Measurements from ENCODE around the gene GCNA. TPM values are rescaled to one million over a fixed set of nuclear protein-coding genes. Genes with fewer than 3 reads are reported as not detected.
A peak's percentile ranks its signal among the peaks of the same experiment; 100 is the strongest.

Gene GCNA
- polyA plus RNA-seq: 1 to 10 TPM in 2 of 3 donors, under 1 TPM in 1; 0.63 to 1.8 (median 1.3) TPM

- peak in 2 of 3 donors; percentile 5 to 23 for DNase-seq
- no peaks in the 10 kb centered on the region for H3K9me3 Mint-ChIP-seq
- H3K27ac Mint-ChIP-seq: peak within 1 kb of the TSS in 5 of 6 donors; percentile 27 to 72 (median 55)
- peaks cover under 1 to 14% (median 3%) of the 10 kb centered on the region in 3 donors for H3K36me3 Mint-ChIP-seq
- H3K4me1 Mint-ChIP-seq: peaks cover 1 to 4% of the 10 kb centered on the region in 2 donors
- no peak within 1 kb of the TSS for H3K4me3 Mint-ChIP-seq
- H3K27me3 Mint-ChIP-seq (ENCODE audit: low read depth in 3 of 3): peaks cover 2 to 16% (median 7%) of the 10 kb centered on the region in 3 donors
Measured at GRCh38 chrX:71578253-71579135, at the start of gene GCNA. Gene GCNA (plus strand): TSS chrX:71578437. CDS start chrX:71580822, 2,385 bp downstream.

GRCh38 chrX:71532078-71532752 lies 46.0 kb upstream of the GCNA start:
- Mint-ChIP-seq H3K27me3 (ENCODE audit: low read depth in 3 of 3) (peaks cover 12 to 31% (median 25%) of the 10 kb centered on the region in 3 donors), H3K36me3 (peaks cover 0 to 7% (median 0%) of the 10 kb centered on the region in 3 donors), H3K27ac (peak overlapping the region; percentile 91 to 98 (median 96)), H3K9me3 (peaks cover 0 to 7% (median 0%) of the 10 kb centered on the region in 6 donors), H3K4me1 (peaks cover 25 to 38% of the 10 kb centered on the region in 2 donors), H3K4me3 (peak overlapping the region; percentile 95 to 98 (median 97))
- DNase-seq: peak; percentile 59 to 76 (median 70)

GRCh38 chrX:71532753-71533425 lies 45.3 kb upstream of the GCNA start, which contains the start of gene OGT:
Gene OGT (plus strand): TSS chrX:71533104. CDS start chrX:71533300, 196 bp downstream.
- H3K9me3 Mint-ChIP-seq: peaks cover 0 to 7% (median 0%) of the 10 kb centered on the region in 6 donors
- peaks cover 12 to 34% (median 25%) of the 10 kb centered on the region in 3 donors for H3K27me3 Mint-ChIP-seq (ENCODE audit: low read depth in 3 of 3)
- H3K27ac Mint-ChIP-seq: peak within 1 kb of the TSS; percentile 91 to 98 (median 96)
- H3K36me3 Mint-ChIP-seq: peaks cover 0 to 7% (median 0%) of the 10 kb centered on the region in 3 donors
- H3K4me3 Mint-ChIP-seq: peak within 1 kb of the TSS; percentile 95 to 98 (median 97)
- peaks cover 29 to 41% of the 10 kb centered on the region in 2 donors for H3K4me1 Mint-ChIP-seq
- peak; percentile 92 to 94 (median 93) for DNase-seq

GRCh38 chrX:71533516-71533850 lies 44.8 kb upstream of the GCNA start:
- Mint-ChIP-seq H3K36me3 (peaks cover 0 to 7% (median 0%) of the 10 kb centered on the region in 3 donors), H3K4me1 (peaks cover 32 to 47% of the 10 kb centered on the region in 2 donors), H3K27me3 (ENCODE audit: low read depth in 3 of 3) (peaks cover 12 to 34% (median 25%) of the 10 kb centered on the region in 3 donors), H3K9me3 (peaks cover 0 to 7% (median 0%) of the 10 kb centered on the region in 6 donors), H3K27ac (peak overlapping the region; percentile 91 to 98 (median 96)), H3K4me3 (peak overlapping the region; percentile 95 to 98 (median 97))
- no peak for DNase-seq

- peaks cover 0 to 7% (median 0%) of the 10 kb centered on the region in 6 donors for H3K9me3 Mint-ChIP-seq
- H3K36me3 Mint-ChIP-seq: peaks cover 0 to 7% (median 0%) of the 10 kb centered on the region in 3 donors
- peak; percentile 51 to 62 (median 60) for DNase-seq
- H3K4me1 Mint-ChIP-seq: peaks cover 37 to 52% of the 10 kb centered on the region in 2 donors
- peak overlapping the region; percentile 91 to 98 (median 96) for H3K27ac Mint-ChIP-seq
- peaks cover 12 to 34% (median 25%) of the 10 kb centered on the region in 3 donors for H3K27me3 Mint-ChIP-seq (ENCODE audit: low read depth in 3 of 3)
- H3K4me3 Mint-ChIP-seq: peak overlapping the region; percentile 95 to 98 (median 97)
Measured at GRCh38 chrX:71533851-71534561, 44.2 kb upstream of the GCNA start.

GRCh38 chrX:71534773-71535544 lies 43.3 kb upstream of the GCNA start:
- Mint-ChIP-seq H3K36me3 (peaks cover 0 to 7% (median 0%) of the 10 kb centered on the region in 3 donors), H3K4me3 (peak overlapping the region; percentile 95 to 98 (median 97)), H3K27ac (peak overlapping the region; percentile 91 to 98 (median 96)), H3K4me1 (peaks cover 47 to 62% of the 10 kb centered on the region in 2 donors), H3K27me3 (ENCODE audit: low read depth in 3 of 3) (peaks cover 12 to 31% (median 23%) of the 10 kb centered on the region in 3 donors), H3K9me3 (peaks cover 0 to 7% (median 0%) of the 10 kb centered on the region in 6 donors)
- no peak for DNase-seq

GRCh38 chrX:71536285-71536684 lies 42.0 kb upstream of the GCNA start:
- no peak for DNase-seq
- peaks cover 0 to 7% (median 0%) of the 10 kb centered on the region in 3 donors for H3K36me3 Mint-ChIP-seq
- H3K27me3 Mint-ChIP-seq (ENCODE audit: low read depth in 3 of 3): peaks cover 12 to 31% (median 23%) of the 10 kb centered on the region in 3 donors
- peak overlapping the region; percentile 95 to 98 (median 97) for H3K4me3 Mint-ChIP-seq
- H3K4me1 Mint-ChIP-seq: peaks cover 55 to 70% of the 10 kb centered on the region in 2 donors
- peaks cover 0 to 7% (median 0%) of the 10 kb centered on the region in 6 donors for H3K9me3 Mint-ChIP-seq
- peak overlapping the region; percentile 77 to 86 (median 82) for H3K27ac Mint-ChIP-seq

- Mint-ChIP-seq H3K27me3 (ENCODE audit: low read depth in 3 of 3) (peaks cover 10 to 23% (median 16%) of the 10 kb centered on the region in 3 donors), H3K4me3 (peak overlapping the region; percentile 64 to 97 (median 97)), H3K36me3 (peaks cover 0 to 7% (median 0%) of the 10 kb centered on the region in 3 donors), H3K27ac (peak overlapping the region; percentile 32 to 74 (median 67)), H3K9me3 (peaks cover 0 to 7% (median 0%) of the 10 kb centered on the region in 6 donors), H3K4me1 (peaks cover 57 to 70% of the 10 kb centered on the region in 2 donors)
- DNase-seq: no peak
Measured at GRCh38 chrX:71537743-71538142, 40.5 kb upstream of the GCNA start.

GRCh38 chrX:71540801-71541200 lies 37.4 kb upstream of the GCNA start:
- no peak for DNase-seq

GRCh38 chrX:71541210-71542022 lies 36.8 kb upstream of the GCNA start:
- Mint-ChIP-seq H3K9me3 (no peaks in the 10 kb centered on the region), H3K27me3 (ENCODE audit: low read depth in 3 of 3) (peaks cover 2 to 6% (median 2%) of the 10 kb centered on the region in 3 donors), H3K4me3 (peak overlapping the region; percentile 46 to 97 (median 62)), H3K27ac (peak overlapping the region; percentile 38 to 76 (median 67)), H3K4me1 (peaks cover 77 to 91% of the 10 kb centered on the region in 2 donors), H3K36me3 (peaks cover 3 to 13% (median 4%) of the 10 kb centered on the region in 3 donors)
- DNase-seq: no peak

More at GRCh38 chrX:71540801-71541200, 37.4 kb upstream of the GCNA start:
- peak overlapping the region; percentile 38 to 80 (median 67) for H3K27ac Mint-ChIP-seq
- H3K9me3 Mint-ChIP-seq: no peaks in the 10 kb centered on the region
- peaks cover 79 to 91% of the 10 kb centered on the region in 2 donors for H3K4me1 Mint-ChIP-seq
- peaks cover 0 to 8% (median 0%) of the 10 kb centered on the region in 3 donors for H3K36me3 Mint-ChIP-seq
- peaks cover 2 to 8% (median 2%) of the 10 kb centered on the region in 3 donors for H3K27me3 Mint-ChIP-seq (ENCODE audit: low read depth in 3 of 3)
- H3K4me3 Mint-ChIP-seq: peak overlapping the region; percentile 46 to 97 (median 62)

- Mint-ChIP-seq H3K27me3 (ENCODE audit: low read depth in 3 of 3) (peaks cover 0 to 3% (median 2%) of the 10 kb centered on the region in 3 donors), H3K9me3 (no peaks in the 10 kb centered on the region), H3K4me3 (peak overlapping the region in 4 of 5 donors; percentile 58 to 97 (median 80)), H3K27ac (peak overlapping the region; percentile 15 to 76 (median 39)), H3K36me3 (peaks cover 3 to 16% (median 4%) of the 10 kb centered on the region in 3 donors), H3K4me1 (peaks cover 72 to 93% of the 10 kb centered on the region in 2 donors)
- no peak for DNase-seq
Measured at GRCh38 chrX:71542411-71542810, 35.8 kb upstream of the GCNA start.

Measured in immature natural killer cell (primary cell).